OCI-LY3 (cell line): ENCODE results near the gene MYPN.

Source experiments
- EZH2phosphoT487 ChIP-seq: fragments of 200-600 bp; shearing (Covaris generic); IDR thresholded peaks from 2 replicates; pipeline ENCODE4 v1.6.1; 2018; ENCODE audit warnings: antibody characterized with exemption, mixed run types, low read depth
- TF ChIP-seq, protein P1 (sequence below): fragments of 200-600, 300-600 bp; sonication (generic); IDR thresholded peaks from 2 replicates; pipeline ENCODE4 v1.5.1; 2014; ENCODE audit warnings: antibody characterized with exemption, low read length, low read depth

DNA sequence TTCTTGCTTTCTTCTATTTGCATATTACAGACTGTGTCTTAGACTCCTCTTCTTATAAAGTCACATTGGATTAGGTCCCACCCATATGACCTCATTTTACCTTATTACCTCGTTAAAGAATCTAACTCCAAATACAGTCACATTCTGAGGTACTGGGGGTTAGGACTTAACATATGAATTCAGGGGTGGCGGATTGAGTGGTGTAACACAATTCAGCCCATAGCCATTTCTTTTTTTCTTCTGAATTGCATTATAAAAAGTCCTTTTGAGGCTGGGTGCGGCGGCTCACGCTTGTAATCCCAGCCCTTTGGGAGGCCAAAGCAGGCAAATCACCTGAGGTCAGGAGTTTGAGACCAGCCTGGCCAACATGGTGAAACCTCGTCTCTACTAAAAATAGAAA lies 27.4 kb upstream of the MYPN start:
- TF ChIP-seq, protein P1, sequence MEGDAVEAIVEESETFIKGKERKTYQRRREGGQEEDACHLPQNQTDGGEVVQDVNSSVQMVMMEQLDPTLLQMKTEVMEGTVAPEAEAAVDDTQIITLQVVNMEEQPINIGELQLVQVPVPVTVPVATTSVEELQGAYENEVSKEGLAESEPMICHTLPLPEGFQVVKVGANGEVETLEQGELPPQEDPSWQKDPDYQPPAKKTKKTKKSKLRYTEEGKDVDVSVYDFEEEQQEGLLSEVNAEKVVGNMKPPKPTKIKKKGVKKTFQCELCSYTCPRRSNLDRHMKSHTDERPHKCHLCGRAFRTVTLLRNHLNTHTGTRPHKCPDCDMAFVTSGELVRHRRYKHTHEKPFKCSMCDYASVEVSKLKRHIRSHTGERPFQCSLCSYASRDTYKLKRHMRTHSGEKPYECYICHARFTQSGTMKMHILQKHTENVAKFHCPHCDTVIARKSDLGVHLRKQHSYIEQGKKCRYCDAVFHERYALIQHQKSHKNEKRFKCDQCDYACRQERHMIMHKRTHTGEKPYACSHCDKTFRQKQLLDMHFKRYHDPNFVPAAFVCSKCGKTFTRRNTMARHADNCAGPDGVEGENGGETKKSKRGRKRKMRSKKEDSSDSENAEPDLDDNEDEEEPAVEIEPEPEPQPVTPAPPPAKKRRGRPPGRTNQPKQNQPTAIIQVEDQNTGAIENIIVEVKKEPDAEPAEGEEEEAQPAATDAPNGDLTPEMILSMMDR: no peak
- TF ChIP-seq EZH2phosphoT487: no peak
